Heart left ventricle (tissue), 13 donors: Measurements from ENCODE around the gene KCNQ1OT1.

Experiments used
- CTCF ChIP-seq, 12 donors: fragments of 200-600 bp; sonication (generic) in 4 of 12; IDR thresholded peaks; one replicate each; pipeline versions ENCODE4 v1.5.0 to v1.8.0; 2018 to 2022; ENCODE audit warnings: antibody characterized with exemption in 12 of 12, mild to moderate bottlenecking in 5 of 12
- POLR2A ChIP-seq, 2 donors: fragments of 450-650 bp; IDR thresholded peaks; one replicate each; pipeline ENCODE4 v1.6.1; 2017; ENCODE audit warnings: antibody characterized with exemption in 2 of 2, mild to moderate bottlenecking in 2 of 2, moderate library complexity in 2 of 2
- donor health status: ischemic (EF 13 %, LVEDD 7.1; RV severe dilation, severe dysfunction).
- donor health status: DM: no; HTN: yes; CAD: no.
- donor health status: DM: no; HTN: no; CAD: no.
- donor health status: ischemic (EF 25% LVEDD 6.9; RV normal size, moderate dysfunction).
- donor health status: ischemic (EF 25% LVEDD 5.7; RV mildly dilated, moderate dysfunction).
- donor health status: ischemic (EF 35%, LVEDD 5.7; RV mildly dilated, moderate dysfunction).
- donor health status: nonischemic (EF 11% LVEDD 7.7; RV severe dilation, severe dysfunction).
- donor health status: DM: yes; HTN: yes; CAD: no.
- donor health status: PGD.
- donor health status: ischemic (EF 29% LVEDD 5.4; RV normal size, mild dysfunction).
- donor health status: nonischemic (EF 23%, LVEDD 6.1; RV moderate dilation, normal function).

- TF ChIP-seq CTCF (IDR thresholded peaks at IDR 0.05) (no peak), POLR2A (IDR thresholded peaks at IDR 0.05) (no peak)
Observed at GRCh38 chr11:2569731-2570210, 130.0 kb downstream of the KCNQ1OT1 start.
